GM12878 (cell line): ENCODE data around the gene FBLN1. TPM values are rescaled to one million over a fixed set of nuclear protein-coding genes. Genes with fewer than 3 reads are reported as not detected.

Experiments
- ATAC-seq: fragments of 200-7000 bp; cut with Tn5 transposase; 3 replicates; pipeline ENCODE4 v1.9.1; 2020; ENCODE audit warnings: mild to moderate bottlenecking, moderate library complexity
- BruUV-seq: library from RNA; stranded (reverse); fragments of 400-500 nt; replicated peaks from 2 replicates; lab custom pipeline; 2021; lab: Mats Ljungman, UMichigan
- CTCF ChIA-PET: fragments of 300-600 bp; sonication (Branson Sonifier 250); formaldehyde crosslinking; extraction: SDS; loops from one replicate; lab custom pipeline; 2021; ENCODE audit warnings: inconsistent platforms; lab: Yijun Ruan, JAX
- POLR2A ChIA-PET: fragments of 350-600 bp; formaldehyde crosslinking; extraction: SDS; loops from one replicate; lab custom pipeline; 2021; ENCODE audit warnings: inconsistent platforms; lab: Charles Lee
- RAD21 ChIA-PET: fragments of 300-600 bp; sonication (Branson Sonifier 250); formaldehyde crosslinking; loops from one replicate; lab custom pipeline; 2023; ENCODE audit warnings: antibody characterized with exemption; ENCODE audit not compliant: unreplicated experiment; lab: Charles Lee
- SMC1A ChIA-PET: fragments of 300-600 bp; sonication (Branson Sonifier 250); formaldehyde crosslinking; loops from one replicate; lab custom pipeline; 2023; ENCODE audit not compliant: unreplicated experiment, uncharacterized antibody; lab: Charles Lee
- DNase-seq: peaks from one replicate; pipeline ENCODE4 v3.0.0-alpha.2; 2011; ENCODE audit warnings: low read depth, low spot score
- FAIRE-seq: peaks from 3 replicates; lab custom pipeline; 2011; peaks lifted over from hg19 to GRCh38; lab: Jason Lieb, UNC
- H2AFZ ChIP-seq: 2 replicates; pipeline ENCODE4 v1.6.0; 2011; ENCODE audit warnings: low read depth, low read length, control low read depth; ENCODE audit not compliant: control insufficient read depth
- H3K27ac ChIP-seq: 2 replicates; pipeline ENCODE4 v1.5.1; 2011; ENCODE audit warnings: control low read depth; ENCODE audit not compliant: control insufficient read depth, insufficient read depth
- H3K27me3 ChIP-seq, 2 experiments: replicated peaks in 1 of 2; 2 replicates each; pipeline versions ENCODE4 v1.6.0 to v1.6.1; 2011; ENCODE audit warnings: low read length in 1 of 2; ENCODE audit not compliant: control insufficient read depth in 2 of 2, insufficient read depth in 2 of 2
- H3K36me3 ChIP-seq, 2 experiments: 2 replicates each; pipeline ENCODE4 v1.5.1; 2011; ENCODE audit warnings: low read length in 1 of 2; ENCODE audit not compliant: control insufficient read depth in 2 of 2, insufficient read depth in 2 of 2
- H3K4me1 ChIP-seq: 2 replicates; pipeline ENCODE4 v1.6.1; 2011; ENCODE audit warnings: mild to moderate bottlenecking, low read length, moderate library complexity, mixed read lengths; ENCODE audit not compliant: control insufficient read depth, insufficient read depth
- H3K4me2 ChIP-seq: 2 replicates; pipeline ENCODE4 v1.6.0; 2011; ENCODE audit warnings: control low read depth; ENCODE audit not compliant: control insufficient read depth, insufficient read depth
- H3K4me3 ChIP-seq: fragments of 200-600 bp; sonication (generic); 2 replicates; pipeline ENCODE4 v1.5.1; 2016
- H3K79me2 ChIP-seq: 2 replicates; pipeline ENCODE4 v1.6.0; 2011; ENCODE audit warnings: low read length; ENCODE audit not compliant: control insufficient read depth, insufficient read depth
- H3K9ac ChIP-seq: 2 replicates; pipeline ENCODE4 v1.8.0; 2011; ENCODE audit warnings: low read length, control low read depth, mixed read lengths; ENCODE audit not compliant: control insufficient read depth, insufficient read depth
- H3K9me3 ChIP-seq: replicated peaks from 3 replicates; pipeline ENCODE4 v1.5.1; 2011; ENCODE audit warnings: mild to moderate bottlenecking, low read length; ENCODE audit not compliant: control insufficient read depth, insufficient read depth
- H4K20me1 ChIP-seq: 2 replicates; pipeline ENCODE4 v1.6.0; 2011; ENCODE audit not compliant: control insufficient read depth, insufficient read depth
- E2F4 ChIP-seq: IDR thresholded peaks from 2 replicates; pipeline ENCODE4 v1.6.1; 2012; ENCODE audit warnings: low read depth, low read length, improper control_type of control experiment
- EP300 ChIP-seq, 2 experiments: fragments of 150-350 bp in 1 of 2; IDR thresholded peaks; 2 replicates each; pipeline ENCODE4 v1.6.1; 2011 to 2012; ENCODE audit warnings: low read depth in 2 of 2, low read length in 2 of 2, borderline replicate concordance in 1 of 2, improper control_type of control experiment in 1 of 2, inconsistent platforms in 1 of 2; ENCODE audit not compliant: control insufficient read depth in 1 of 2
- HCFC1 ChIP-seq: fragments of 150-350 bp; IDR thresholded peaks from 2 replicates; pipeline ENCODE4 v1.6.1; 2014; ENCODE audit warnings: low read length
- KAT2A ChIP-seq: conservative IDR thresholded peaks from 2 replicates; pipeline ENCODE4 v1.6.1; 2011; ENCODE audit warnings: low read depth, low read length; ENCODE audit not compliant: control insufficient read depth
- MTA2 ChIP-seq: fragments of 450-650 bp; IDR thresholded peaks from 2 replicates; pipeline ENCODE4 v1.6.1; 2016; ENCODE audit warnings: low read depth, mild to moderate bottlenecking, moderate library complexity
- NFIC ChIP-seq: IDR thresholded peaks from 2 replicates; pipeline ENCODE4 v1.6.1; 2012; ENCODE audit warnings: low read depth, mild to moderate bottlenecking, inconsistent platforms, low read length, moderate library complexity
- NFYB ChIP-seq: IDR thresholded peaks from 2 replicates; pipeline ENCODE4 v1.6.1; 2011; ENCODE audit warnings: low read depth, mild to moderate bottlenecking, low read length, improper control_type of control experiment, moderate library complexity; ENCODE audit not compliant: insufficient read depth
- PKNOX1 ChIP-seq: fragments of 450-650 bp; IDR thresholded peaks from 2 replicates; pipeline ENCODE4 v1.6.1; 2016; ENCODE audit warnings: mild to moderate bottlenecking
- RCOR1 ChIP-seq: conservative IDR thresholded peaks from 2 replicates; pipeline ENCODE4 v1.6.1; 2012; ENCODE audit warnings: low read depth, low read length, improper control_type of control experiment
- RUNX3 ChIP-seq: IDR thresholded peaks from 2 replicates; pipeline ENCODE4 v1.6.1; 2012; ENCODE audit warnings: low read length, inconsistent platforms
- YY1 ChIP-seq: IDR thresholded peaks from 2 replicates; pipeline ENCODE4 v1.6.1; 2011; ENCODE audit warnings: low read depth, mild to moderate bottlenecking, low read length
- ZNF207 ChIP-seq: fragments of 450-650 bp; IDR thresholded peaks from 2 replicates; pipeline ENCODE4 v1.6.1; 2014; ENCODE audit warnings: antibody characterized with exemption, mild to moderate bottlenecking, borderline replicate concordance
- ZNF687 ChIP-seq: fragments of 450-650 bp; IDR thresholded peaks from 2 replicates; pipeline ENCODE4 v1.6.1; 2017; ENCODE audit warnings: mild to moderate bottlenecking, moderate library complexity
- WGBS: methylation state at CpG from one replicate; pipeline ENCODE4 v1.1.6; 2016; ENCODE audit warnings: low lambda C conversion rate; ENCODE audit not compliant: insufficient replicate concordance, insufficient coverage; ENCODE audit errors: missing lambda C conversion rate; 5-methylcytosine and 5-hydroxymethylcytosine counted together
- in situ Hi-C: fragments of 300-500 bp; cut with MboI; formaldehyde crosslinking; loops from 9 replicates; pipeline ENCODE4 v1.14.3; 2018; ENCODE audit warnings: mixed read lengths
- intact Hi-C: fragments of 100-400 bp; cut with micrococcal nuclease; formaldehyde crosslinking; loops from one replicate; pipeline ENCODE4 v1.14.2; 2022; ENCODE audit not compliant: unreplicated experiment
- polyA plus RNA-seq, 11 experiments: library from polyadenylated mRNA; depleted of rRNA in 4 of 11; unstranded in 6 of 11; stranded (reverse) in 5 of 11; fragments of >200 nt; fragmentation: Nextera tagmentation in 4 of 11; fragmentation: Illumina TruSeq in 1 of 11; extraction: Ambion mirVana in 4 of 11; extraction: Trizol in 1 of 11; gene quantifications; 1 replicate in 1 of 11; 2 replicates in 10 of 11; pipeline versions ENCODE4 v1.2.1 to v1.2.3, GENCODE V29; 2011 to 2016; ENCODE audit warnings: inconsistent platforms in 2 of 11, missing spikeins in 2 of 11, low read depth in 1 of 11
- total RNA-seq, 4 experiments: library from RNA; depleted of rRNA in 3 of 4; stranded (reverse); fragments of >200 nt in 3 of 4; fragmentation: Illumina TruSeq in 1 of 4; extraction: Trizol in 1 of 4; gene quantifications; 2 replicates each; pipeline versions ENCODE4 v1.2.1 to v1.2.3, GENCODE V29; 2013 to 2021
- TF ChIP-seq, protein P1 (sequence below): fragments of 450-650 bp; IDR thresholded peaks from 2 replicates; pipeline ENCODE4 v1.6.1; 2014; ENCODE audit warnings: mild to moderate bottlenecking

Gene FBLN1
- total and polyA plus RNA-seq, 10 of the 15 experiments (the other 5 are each of a cell fraction or from before 2014, with no cell fraction given), result 0.20 to 0.51 TPM; not detected in 8

GRCh38 chr22:45504373-45505341 lies 2.0 kb downstream of the FBLN1 start:
- H3K27ac ChIP-seq, result no peak overlapping the region
- no peaks in the 10 kb centered on the region for H3K36me3 ChIP-seq
- RAD21 ChIA-PET, result no interaction called here
- H3K4me3 ChIP-seq, result no peak overlapping the region
- intact Hi-C loops, result no loop called here
- no peak for FAIRE-seq
- TF ChIP-seq RUNX3 (no peak), E2F4 (no peak), ZNF207 (no peak), PKNOX1 (no peak), NFIC (no peak), YY1 (no peak), RCOR1 (no peak), HCFC1 (no peak), KAT2A (no peak), ZNF687 (no peak), NFYB (no peak), EP300 (IDR thresholded peaks at IDR 0.05; ENCODE audit: borderline replicate concordance in 1 of 2, control insufficient read depth in 1 of 2, low read depth in 2 of 2, low read length in 2 of 2) (no peak), MTA2 (no peak)
- TF ChIP-seq, protein P1, sequence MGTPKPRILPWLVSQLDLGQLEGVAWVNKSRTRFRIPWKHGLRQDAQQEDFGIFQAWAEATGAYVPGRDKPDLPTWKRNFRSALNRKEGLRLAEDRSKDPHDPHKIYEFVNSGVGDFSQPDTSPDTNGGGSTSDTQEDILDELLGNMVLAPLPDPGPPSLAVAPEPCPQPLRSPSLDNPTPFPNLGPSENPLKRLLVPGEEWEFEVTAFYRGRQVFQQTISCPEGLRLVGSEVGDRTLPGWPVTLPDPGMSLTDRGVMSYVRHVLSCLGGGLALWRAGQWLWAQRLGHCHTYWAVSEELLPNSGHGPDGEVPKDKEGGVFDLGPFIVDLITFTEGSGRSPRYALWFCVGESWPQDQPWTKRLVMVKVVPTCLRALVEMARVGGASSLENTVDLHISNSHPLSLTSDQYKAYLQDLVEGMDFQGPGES, result no peak
- no peak overlapping the region for H2AFZ ChIP-seq
- DNase-seq, result no peak
- no peak overlapping the region for H3K9ac ChIP-seq
- CTCF ChIA-PET, result no interaction called here
- no peak; the same call in 2 of the 3 replicates for ATAC-seq
- H3K4me1 ChIP-seq, result no peaks in the 10 kb centered on the region
- H3K9me3 ChIP-seq, result no peaks in the 10 kb centered on the region
- peaks cover 5% of the 10 kb centered on the region in 2 experiments for H3K27me3 ChIP-seq
- H4K20me1 ChIP-seq, result no peaks in the 10 kb centered on the region
- in situ Hi-C loops, result no loop called here
- BruUV-seq, result no TSS peak
- WGBS, result 36% methylated on average over 30 of the region's 31 CpGs
- SMC1A ChIA-PET, result no interaction called here
- no peaks in the 10 kb centered on the region for H3K79me2 ChIP-seq
- POLR2A ChIA-PET, result no interaction called here
- H3K4me2 ChIP-seq, result no peak overlapping the region
